H9 (cell line): ENCODE data around the gene HAPLN1. TPM values are rescaled to one million over a fixed set of nuclear protein-coding genes. Genes with fewer than 3 reads are reported as not detected.

ENCODE experiments used
- DNase-seq: peaks from one replicate; pipeline ENCODE4 v3.0.0-alpha.2; 2017
- H2AFZ ChIP-seq: one replicate; pipeline ENCODE4 v1.6.1; 2013; ENCODE audit warnings: mild to moderate bottlenecking, low read length, control low read depth, moderate library complexity
- H2AK5ac ChIP-seq: 2 replicates; pipeline ENCODE4 v1.6.1; 2013; ENCODE audit warnings: low read length, control low read depth, mixed read lengths; ENCODE audit not compliant: insufficient read length
- H2BK120ac ChIP-seq: one replicate; pipeline ENCODE4 v1.6.1; 2013; ENCODE audit warnings: low read depth, mild to moderate bottlenecking, low read length, control low read depth, inconsistent platforms; ENCODE audit not compliant: poor library complexity, severe bottlenecking
- H2BK12ac ChIP-seq: 2 replicates; pipeline ENCODE4 v1.6.1; 2013; ENCODE audit warnings: low read length, control low read depth, mixed read lengths, low read depth; ENCODE audit not compliant: insufficient read length
- H2BK15ac ChIP-seq: 2 replicates; pipeline ENCODE4 v1.6.1; 2013; ENCODE audit warnings: low read depth, low read length, control low read depth
- H2BK20ac ChIP-seq: one replicate; pipeline ENCODE4 v1.6.1; 2013; ENCODE audit warnings: low read depth, mild to moderate bottlenecking, low read length, control low read depth, inconsistent platforms; ENCODE audit not compliant: poor library complexity, severe bottlenecking
- H2BK5ac ChIP-seq: 2 replicates; pipeline ENCODE4 v1.6.1; 2013; ENCODE audit warnings: low read length, control low read depth, mixed read lengths; ENCODE audit not compliant: insufficient read length
- H3K14ac ChIP-seq: 2 replicates; pipeline ENCODE4 v1.6.1; 2013; ENCODE audit warnings: low read length, control low read depth; ENCODE audit not compliant: insufficient read depth
- H3K18ac ChIP-seq: 2 replicates; pipeline ENCODE4 v1.6.1; 2013; ENCODE audit warnings: low read depth, mild to moderate bottlenecking, mixed read lengths, low read length, control low read depth; ENCODE audit not compliant: insufficient read length
- H3K23ac ChIP-seq: 2 replicates; pipeline ENCODE4 v1.6.1; 2013; ENCODE audit warnings: low read length, control low read depth, mixed read lengths, low read depth; ENCODE audit not compliant: insufficient read length
- H3K23me2 ChIP-seq: 2 replicates; pipeline ENCODE4 v1.6.1; 2013; ENCODE audit warnings: low read depth, mild to moderate bottlenecking, mixed read lengths, low read length, control low read depth; ENCODE audit not compliant: insufficient read length, poor library complexity, severe bottlenecking
- H3K27ac ChIP-seq: 2 replicates; pipeline ENCODE4 v1.5.1; 2013; ENCODE audit warnings: low read length, control low read depth, mixed read lengths, low read depth; ENCODE audit not compliant: insufficient read length
- H3K27me3 ChIP-seq: 2 replicates; pipeline ENCODE4 v1.6.1; 2013; ENCODE audit warnings: low read length, control low read depth, inconsistent platforms; ENCODE audit not compliant: insufficient read depth
- H3K4ac ChIP-seq: 2 replicates; pipeline ENCODE4 v1.6.1; 2013; ENCODE audit warnings: low read depth, mild to moderate bottlenecking, control low read depth, inconsistent platforms, low read length, moderate library complexity
- H3K4me1 ChIP-seq: 2 replicates; pipeline ENCODE4 v1.6.1; 2013; ENCODE audit warnings: low read length, control low read depth, inconsistent platforms; ENCODE audit not compliant: insufficient read depth
- H3K4me2 ChIP-seq: 2 replicates; pipeline ENCODE4 v1.6.1; 2013; ENCODE audit warnings: low read length, control low read depth, mixed read lengths; ENCODE audit not compliant: insufficient read length, insufficient read depth
- H3K56ac ChIP-seq: 2 replicates; pipeline ENCODE4 v1.6.1; 2013; ENCODE audit warnings: low read depth, mild to moderate bottlenecking, mixed read lengths, low read length, control low read depth; ENCODE audit not compliant: insufficient read length
- H3K79me1 ChIP-seq: 2 replicates; pipeline ENCODE4 v1.6.1; 2013; ENCODE audit warnings: low read depth, mild to moderate bottlenecking, moderate library complexity, low read length, control low read depth, inconsistent platforms; ENCODE audit not compliant: insufficient read depth, poor library complexity, severe bottlenecking
- H3K79me2 ChIP-seq: 2 replicates; pipeline ENCODE4 v1.6.1; 2013; ENCODE audit warnings: low read length, control low read depth, inconsistent platforms; ENCODE audit not compliant: insufficient read depth
- H3K9ac ChIP-seq: 2 replicates; pipeline ENCODE4 v1.6.1; 2013; ENCODE audit warnings: low read length, control low read depth, mixed read lengths; ENCODE audit not compliant: insufficient read length; ENCODE audit errors: extremely low read depth
- H3K9me3 ChIP-seq: one replicate; pipeline ENCODE4 v1.6.1; 2013; ENCODE audit warnings: low read depth, low read length, inconsistent platforms; ENCODE audit not compliant: control insufficient read depth
- H3T11ph ChIP-seq: one replicate; pipeline ENCODE4 v1.6.1; 2013; ENCODE audit warnings: mild to moderate bottlenecking, low read length, control low read depth, inconsistent platforms
- H4K20me1 ChIP-seq: one replicate; pipeline ENCODE4 v1.6.1; 2013; ENCODE audit not compliant: control insufficient read depth, insufficient read length, insufficient read depth
- H4K5ac ChIP-seq: 2 replicates; pipeline ENCODE4 v1.6.1; 2013; ENCODE audit warnings: low read depth, mild to moderate bottlenecking, mixed read lengths, low read length, control low read depth; ENCODE audit not compliant: insufficient read length
- H4K8ac ChIP-seq: replicated peaks from 2 replicates; pipeline ENCODE4 v1.6.1; 2013; ENCODE audit warnings: low read length, control low read depth, mixed read lengths, low read depth; ENCODE audit not compliant: insufficient read length
- H4K91ac ChIP-seq: 2 replicates; pipeline ENCODE4 v1.6.1; 2013; ENCODE audit warnings: low read depth, mild to moderate bottlenecking, moderate library complexity, mixed read lengths, low read length, control low read depth; ENCODE audit not compliant: insufficient read length
- H3K27ac Mint-ChIP-seq, 3 experiments: 2 replicates in 2 of 3; 3 replicates in 1 of 3; pipeline ENCODE4 v1.8.0; 2020 to 2021; ENCODE audit warnings: mixed read lengths in 3 of 3, mild to moderate bottlenecking in 1 of 3, moderate library complexity in 1 of 3
- H3K27me3 Mint-ChIP-seq: 2 replicates; pipeline ENCODE4 v1.8.0; 2021; ENCODE audit warnings: low read depth, mild to moderate bottlenecking, moderate library complexity, mixed read lengths
- H3K36me3 Mint-ChIP-seq, 3 experiments: 2 replicates in 2 of 3; 3 replicates in 1 of 3; pipeline ENCODE4 v1.8.0; 2020 to 2021; ENCODE audit warnings: low read depth in 3 of 3, mixed read lengths in 3 of 3; ENCODE audit not compliant: insufficient read depth in 1 of 3
- H3K4me1 Mint-ChIP-seq, 2 experiments: 2 replicates each; pipeline ENCODE4 v1.8.0; 2020; ENCODE audit warnings: mixed read lengths in 2 of 2
- H3K4me3 Mint-ChIP-seq, 2 experiments: 2 replicates in 1 of 2; 3 replicates in 1 of 2; pipeline ENCODE4 v1.8.0; 2020 to 2021; ENCODE audit warnings: mild to moderate bottlenecking in 2 of 2, mixed read lengths in 2 of 2, moderate library complexity in 1 of 2
- H3K9me3 Mint-ChIP-seq, 2 experiments: 2 replicates in 1 of 2; 3 replicates in 1 of 2; pipeline ENCODE4 v1.8.0; 2020; ENCODE audit warnings: mild to moderate bottlenecking in 2 of 2, mixed read lengths in 2 of 2, moderate library complexity in 1 of 2
- WGBS: extraction: QIAGEN DNeasy Blood & Tissue Kit; methylation state at CpG from one replicate; pipeline ENCODE4 v1.1.7; 2013; ENCODE audit warnings: missing lambda C conversion rate, low lambda C conversion rate, mixed read lengths; ENCODE audit not compliant: insufficient read length; ENCODE audit errors: extremely low coverage; 5-methylcytosine and 5-hydroxymethylcytosine counted together
- total RNA-seq: library from RNA; stranded (reverse); gene quantifications from 2 replicates; pipeline ENCODE4 v1.2.1, GENCODE V29; 2021
- TF ChIP-seq, protein P1 (sequence below): fragments of 200-600 bp; sonication (generic); conservative IDR thresholded peaks from 3 replicates; pipeline ENCODE4 v1.8.0; 2021; ENCODE audit warnings: antibody characterized with exemption, mild to moderate bottlenecking

HAPLN1 gene
- total RNA-seq, 1 experiment from 2014 or later, result 0.22 TPM

DNA sequence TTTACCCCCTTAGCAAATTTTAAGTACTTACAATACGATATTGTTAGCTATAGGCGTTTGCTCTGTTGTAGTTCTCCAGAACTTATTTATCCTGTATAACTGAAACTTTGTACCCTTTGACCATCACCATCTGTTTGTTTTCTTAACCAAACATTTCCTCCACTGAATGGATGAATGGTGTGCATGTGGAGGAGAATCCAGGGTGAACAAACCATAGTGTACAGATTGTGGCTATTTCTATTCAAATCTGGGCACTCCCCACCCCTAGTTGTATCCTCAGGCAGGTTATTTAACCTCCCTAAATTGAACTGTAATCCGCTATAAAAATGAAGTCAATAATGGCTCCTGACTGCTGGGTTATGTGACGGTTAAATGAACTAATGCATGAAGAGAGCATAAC, 21.4 kb upstream of the HAPLN1 start:
- Histone ChIP-seq H3K4ac (no peak overlapping the region), H3K79me2 (no peaks in the 10 kb centered on the region), H4K5ac (no peak overlapping the region), H3K14ac (no peak overlapping the region), H2BK120ac (no peak overlapping the region), H2BK20ac (no peak overlapping the region), H3K27me3 (no peaks in the 10 kb centered on the region), H2BK12ac (no peak overlapping the region), H3K23ac (no peak overlapping the region), H3K56ac (no peak overlapping the region), H2AFZ (no peak overlapping the region), H3K4me2 (no peak overlapping the region), H4K91ac (no peak overlapping the region), H3K4me1 (no peaks in the 10 kb centered on the region), H3K23me2 (no peaks in the 10 kb centered on the region), H3K27ac (no peak overlapping the region), H4K20me1 (no peaks in the 10 kb centered on the region), H3T11ph (no peak overlapping the region), H3K79me1 (no peaks in the 10 kb centered on the region), H3K9ac (no peak overlapping the region), H4K8ac (no peak overlapping the region), H2AK5ac (no peak overlapping the region), H2BK5ac (no peak overlapping the region), H2BK15ac (no peak overlapping the region), H3K18ac (no peak overlapping the region), H3K9me3 (no peaks in the 10 kb centered on the region)
- H3K27ac Mint-ChIP-seq, result no peak overlapping the region; a peak in 1 of 7 replicates
- WGBS, result no CpG with 5 or more reads among the region's 4 CpGs
- H3K36me3 Mint-ChIP-seq, result peaks cover 0 to 5% (median 0%) of the 10 kb centered on the region in 3 experiments; a peak in 1 of 7 replicates
- no peaks in the 10 kb centered on the region for H3K27me3 Mint-ChIP-seq
- no peaks in the 10 kb centered on the region for H3K4me1 Mint-ChIP-seq
- H3K9me3 Mint-ChIP-seq, result peaks cover 0 to 1% of the 10 kb centered on the region in 2 experiments; a peak in 2 of 5 replicates
- no peak overlapping the region for H3K4me3 Mint-ChIP-seq
- DNase-seq, result no peak
- TF ChIP-seq, protein P1, sequence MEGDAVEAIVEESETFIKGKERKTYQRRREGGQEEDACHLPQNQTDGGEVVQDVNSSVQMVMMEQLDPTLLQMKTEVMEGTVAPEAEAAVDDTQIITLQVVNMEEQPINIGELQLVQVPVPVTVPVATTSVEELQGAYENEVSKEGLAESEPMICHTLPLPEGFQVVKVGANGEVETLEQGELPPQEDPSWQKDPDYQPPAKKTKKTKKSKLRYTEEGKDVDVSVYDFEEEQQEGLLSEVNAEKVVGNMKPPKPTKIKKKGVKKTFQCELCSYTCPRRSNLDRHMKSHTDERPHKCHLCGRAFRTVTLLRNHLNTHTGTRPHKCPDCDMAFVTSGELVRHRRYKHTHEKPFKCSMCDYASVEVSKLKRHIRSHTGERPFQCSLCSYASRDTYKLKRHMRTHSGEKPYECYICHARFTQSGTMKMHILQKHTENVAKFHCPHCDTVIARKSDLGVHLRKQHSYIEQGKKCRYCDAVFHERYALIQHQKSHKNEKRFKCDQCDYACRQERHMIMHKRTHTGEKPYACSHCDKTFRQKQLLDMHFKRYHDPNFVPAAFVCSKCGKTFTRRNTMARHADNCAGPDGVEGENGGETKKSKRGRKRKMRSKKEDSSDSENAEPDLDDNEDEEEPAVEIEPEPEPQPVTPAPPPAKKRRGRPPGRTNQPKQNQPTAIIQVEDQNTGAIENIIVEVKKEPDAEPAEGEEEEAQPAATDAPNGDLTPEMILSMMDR, result no peak
